Stimulated activated CD4-positive, alpha-beta T cell treated with anti-CD3 and anti-CD28 coated beads, Interleukin-12 subunit alpha, Interleukin-12 subunit beta, amount 100 ng/mL, for 48 hours (primary cell): ENCODE data around the gene RAB39A.
"Not testable (repeated sequence)": the region's sequence is repeated elsewhere in the genome, so short reads cannot be mapped to it uniquely, and the experiment has no call there.

Experiments used
- DNase-seq, 3 donors: peaks; one replicate each; pipeline ENCODE4 v3.0.0-alpha.2; 2020; ENCODE audit warnings: low read depth in 2 of 3, low spot score in 1 of 3

Gene RAB39A, protein sequence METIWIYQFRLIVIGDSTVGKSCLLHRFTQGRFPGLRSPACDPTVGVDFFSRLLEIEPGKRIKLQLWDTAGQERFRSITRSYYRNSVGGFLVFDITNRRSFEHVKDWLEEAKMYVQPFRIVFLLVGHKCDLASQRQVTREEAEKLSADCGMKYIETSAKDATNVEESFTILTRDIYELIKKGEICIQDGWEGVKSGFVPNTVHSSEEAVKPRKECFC

DNA sequence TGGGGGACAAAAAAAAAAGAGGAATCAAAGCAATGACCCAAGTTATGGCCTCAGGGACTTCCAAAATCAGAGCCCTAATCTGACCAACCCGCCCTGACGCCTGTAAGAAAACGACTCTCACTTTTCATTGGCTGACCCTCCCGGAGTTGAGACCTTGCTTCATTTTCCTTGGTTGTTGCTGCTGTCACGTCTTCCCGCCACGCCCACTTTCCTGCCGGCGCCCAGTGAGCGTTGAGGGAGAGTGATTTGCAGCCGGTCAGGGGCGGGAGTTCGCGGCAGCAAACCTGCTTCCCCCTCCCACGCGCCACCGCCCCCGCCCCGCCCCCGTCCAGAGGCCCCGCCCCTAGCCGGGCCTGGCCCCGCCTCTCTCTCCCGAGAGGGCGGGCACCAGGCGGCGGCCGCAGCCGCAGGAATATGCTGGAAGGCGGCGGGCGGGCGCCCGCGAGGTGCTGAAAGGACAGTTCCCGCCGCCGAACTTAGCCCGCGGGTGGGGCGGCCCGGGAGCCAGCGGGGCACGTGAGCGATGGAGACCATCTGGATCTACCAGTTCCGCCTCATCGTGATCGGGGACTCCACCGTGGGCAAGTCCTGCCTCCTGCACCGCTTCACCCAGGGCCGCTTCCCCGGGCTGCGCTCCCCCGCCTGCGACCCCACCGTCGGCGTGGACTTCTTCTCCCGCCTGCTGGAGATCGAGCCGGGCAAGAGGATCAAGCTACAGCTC is at the start of gene RAB39A:
RAB39A (plus strand) TSS at position 403 of the 721 bp plus-strand sequence; CDS start at position 524, 121 bp downstream.
- DNase-seq = peak; percentile 34 to 62 (median 61)

DNA sequence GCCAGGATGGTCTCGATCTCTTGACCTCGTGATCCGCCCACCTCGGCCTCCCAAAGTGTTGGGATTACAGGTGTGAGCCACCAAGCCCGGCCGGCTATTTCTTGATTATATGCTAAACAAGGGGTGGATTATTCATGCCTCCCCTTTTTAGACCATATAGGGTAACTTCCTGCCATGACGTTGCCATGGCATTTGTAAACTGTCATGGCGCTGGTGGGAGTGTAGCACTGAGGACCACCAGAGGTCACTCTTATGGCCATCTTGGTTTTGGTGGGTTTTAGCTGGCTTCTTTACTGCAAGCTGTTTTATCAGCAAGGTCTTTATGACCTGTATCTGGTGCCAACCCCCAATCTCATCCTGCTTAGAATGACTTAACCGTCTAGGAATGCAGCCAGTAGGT is 46.8 kb upstream of the RAB39A start:
- DNase-seq = not testable (repeated sequence)

DNA sequence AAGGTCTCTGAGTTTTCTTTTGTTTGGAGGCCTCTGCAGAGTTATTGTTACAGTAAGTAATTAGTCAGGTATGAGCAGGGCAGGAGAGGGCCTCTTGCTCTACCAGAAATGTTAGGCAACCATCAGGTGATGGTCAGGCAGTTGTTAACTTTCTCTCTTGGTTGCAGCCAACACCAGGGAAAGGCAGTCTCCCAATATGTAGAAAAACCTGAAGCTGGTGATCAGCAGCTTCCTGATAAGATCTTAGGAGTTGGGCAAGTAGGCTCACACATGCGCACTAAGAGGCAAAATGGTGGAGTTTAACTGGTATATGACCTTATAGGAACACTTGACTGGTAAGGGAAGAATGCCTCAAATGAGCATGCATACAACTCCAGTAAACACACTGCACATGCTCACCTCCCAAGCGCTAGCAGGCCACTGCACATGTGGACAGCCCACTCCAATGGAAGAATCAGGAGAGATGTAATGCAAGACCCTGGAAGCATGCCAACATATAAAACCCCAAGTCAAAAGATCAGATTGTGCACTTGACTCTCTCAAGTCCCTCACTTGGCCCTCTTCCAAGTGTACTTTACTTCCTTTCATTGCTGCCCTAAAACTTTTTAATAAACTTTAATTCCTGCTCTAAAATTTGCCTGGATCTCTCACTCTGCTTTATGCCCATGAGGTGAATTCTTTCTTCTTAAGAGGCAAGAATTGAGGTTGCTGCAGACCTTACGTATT is 46.0 kb upstream of the RAB39A start:
- DNase-seq = no peak

DNA sequence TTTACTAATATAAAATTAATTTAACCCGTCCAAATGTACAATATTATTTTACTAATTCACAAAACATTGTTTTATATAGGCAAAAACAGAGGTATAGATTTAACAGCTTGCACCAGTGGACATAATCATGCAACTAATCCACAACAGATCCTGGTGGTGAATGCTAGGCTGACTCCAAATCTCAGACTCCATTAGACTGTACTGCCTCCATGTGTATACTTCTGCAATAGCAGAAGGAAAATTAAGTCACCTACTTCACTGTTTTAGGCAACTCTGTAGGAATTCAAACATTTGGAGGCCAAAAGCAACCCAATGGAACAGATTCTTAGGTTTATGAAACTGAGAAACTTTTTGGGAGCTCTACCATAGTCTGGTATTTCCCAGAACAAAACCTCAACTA is 30.0 kb upstream of the RAB39A start:
- DNase-seq = peak in 1 of 3 donors; percentile 5

DNA sequence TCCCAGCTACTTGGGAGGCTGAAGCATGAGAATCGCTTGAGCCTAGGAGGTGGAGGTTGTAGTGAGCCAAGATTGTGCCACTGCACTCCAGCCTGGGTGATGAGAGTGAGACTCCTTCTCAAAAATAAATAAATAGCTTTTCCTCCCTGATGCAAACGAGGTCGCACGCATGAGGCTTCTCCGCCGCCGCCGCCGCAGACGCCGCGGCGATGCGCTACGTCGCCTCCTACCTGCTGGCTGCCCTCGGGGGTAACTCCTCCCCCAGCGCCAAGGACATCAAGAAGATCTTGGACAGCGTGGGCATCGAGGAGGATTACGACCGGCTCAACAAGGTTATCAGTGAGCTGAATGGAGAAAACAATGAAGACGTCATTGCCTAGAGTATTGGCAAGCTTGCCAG is 20.0 kb upstream of the RAB39A start:
- DNase-seq = no peak

DNA sequence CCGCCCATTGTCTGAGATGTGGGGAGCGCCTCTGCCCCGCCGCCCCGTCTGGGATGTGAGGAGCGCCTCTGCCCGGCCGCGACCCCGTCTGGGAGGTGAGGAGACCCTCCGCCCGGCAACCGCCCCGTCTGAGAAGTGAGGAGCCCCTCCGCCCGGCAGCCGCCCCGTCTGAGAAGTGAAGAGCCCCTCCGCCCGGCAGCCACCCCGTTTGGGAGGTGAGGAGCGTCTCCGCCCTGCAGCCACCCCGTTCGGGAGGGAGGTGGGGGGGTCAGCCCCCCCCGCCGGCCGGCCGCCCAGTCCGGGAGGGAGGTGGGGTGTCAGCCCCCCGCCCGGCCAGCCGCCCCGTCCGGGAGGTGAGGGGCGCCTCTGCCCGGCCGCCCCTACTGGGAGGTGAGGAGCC is 15.8 kb upstream of the RAB39A start:
- not testable (repeated sequence) for DNase-seq

DNA sequence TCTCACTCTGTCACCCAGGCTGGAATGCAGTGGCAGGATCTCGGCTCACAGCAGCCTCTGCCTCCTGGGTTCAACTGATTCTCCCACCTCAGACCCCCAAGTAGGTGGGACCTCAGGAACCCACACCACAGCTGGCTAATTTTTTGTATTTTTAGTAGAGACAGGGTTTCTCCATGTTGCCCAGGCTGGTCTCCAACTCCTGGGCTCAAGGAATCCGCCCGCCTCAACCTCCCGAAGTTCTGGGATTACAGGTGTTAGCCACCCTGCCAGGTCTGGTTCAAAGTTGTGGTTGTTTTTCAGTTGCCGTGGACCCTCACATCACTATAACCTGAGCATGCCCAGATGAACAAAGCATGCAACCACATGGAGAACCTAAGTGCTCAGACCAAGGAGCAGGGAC is 13.0 kb upstream of the RAB39A start:
- no peak for DNase-seq

DNA sequence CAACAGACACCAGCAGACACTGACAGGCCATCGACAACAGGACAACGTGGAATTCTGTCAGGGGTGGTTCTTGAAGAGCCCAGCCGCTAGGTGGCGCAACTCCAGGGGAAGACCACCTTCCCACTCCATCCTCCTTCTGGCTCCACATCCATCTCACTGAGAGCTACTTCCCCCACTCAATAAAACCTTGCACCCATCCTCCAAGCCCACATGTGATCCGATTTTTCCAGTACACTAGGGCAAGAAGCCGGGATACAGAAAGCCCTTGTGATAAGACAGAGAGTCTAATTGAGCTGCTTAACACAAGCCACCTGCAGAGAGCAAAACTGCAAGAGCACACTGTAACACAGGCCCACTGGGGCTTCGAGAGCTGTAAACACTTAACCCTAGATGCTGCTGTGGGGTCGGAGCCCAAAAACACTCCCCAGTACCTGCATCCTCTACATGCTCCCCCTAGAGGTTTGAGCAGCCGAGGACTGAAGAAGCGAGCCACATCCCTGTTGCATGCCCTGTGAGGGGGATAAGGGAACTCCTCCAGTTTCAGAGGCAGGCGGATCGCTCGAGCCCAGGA is 11.5 kb upstream of the RAB39A start:
- peak in 2 of 3 donors; percentile 14 to 20 for DNase-seq

DNA sequence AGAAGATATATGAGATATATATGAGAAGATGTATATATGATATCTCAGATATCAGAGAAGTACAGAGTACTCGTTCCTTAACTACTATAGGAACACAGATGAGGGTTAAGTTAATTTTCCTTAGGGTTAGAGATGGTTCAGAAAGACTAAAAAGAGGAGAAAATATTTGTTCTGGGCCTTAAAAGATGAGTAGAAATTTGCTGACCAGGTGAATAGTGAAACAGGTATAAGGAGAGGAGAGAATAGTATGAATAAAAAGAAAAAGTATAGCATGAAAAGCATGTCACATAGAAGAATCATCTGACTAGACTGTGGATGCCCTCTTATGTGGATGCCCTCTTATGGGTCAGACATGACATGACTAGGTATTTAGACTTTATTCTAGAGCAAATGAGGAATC is 6.3 kb upstream of the RAB39A start:
- DNase-seq = no peak

DNA sequence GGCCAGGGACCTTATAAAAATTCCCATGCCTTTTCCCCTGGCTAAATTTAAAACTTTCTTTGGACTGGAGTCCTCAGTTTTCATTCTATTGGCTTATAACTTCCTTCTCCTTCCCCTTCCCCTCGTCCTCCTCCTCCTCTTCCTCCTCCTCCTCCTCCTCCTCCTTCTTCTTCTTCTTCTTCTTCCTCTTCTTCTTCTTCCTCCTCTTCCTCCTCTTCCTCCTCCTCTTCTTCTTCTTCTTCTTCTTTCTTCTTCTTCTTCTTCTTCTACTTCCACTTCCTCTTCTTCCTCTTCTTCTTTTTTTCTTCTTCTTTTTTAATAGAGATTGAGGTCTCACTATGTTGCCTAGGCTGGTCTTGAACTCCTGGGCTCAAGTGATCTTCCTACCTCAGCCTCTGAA is 4.7 kb upstream of the RAB39A start:
- DNase-seq = not testable (repeated sequence)

DNA sequence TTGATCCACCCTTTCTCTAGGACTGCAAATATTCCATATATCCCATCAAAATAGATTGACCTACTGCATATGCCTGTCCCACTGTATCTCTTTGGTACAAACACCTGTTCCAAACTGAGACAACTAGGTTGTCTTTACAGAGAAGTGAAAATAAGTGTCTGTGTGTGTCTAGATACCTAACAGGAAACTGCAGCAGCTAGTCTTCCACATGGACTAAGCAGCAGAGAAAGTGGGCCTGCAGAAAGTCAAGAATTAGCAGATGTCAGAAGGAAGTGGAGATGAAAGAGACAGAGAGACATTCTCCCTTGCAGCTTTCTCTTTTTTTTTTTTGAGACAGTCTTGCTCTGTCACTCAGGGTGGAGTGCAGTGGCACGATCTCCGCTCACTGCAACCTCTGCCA is 3.9 kb upstream of the RAB39A start:
- DNase-seq = no peak

DNA sequence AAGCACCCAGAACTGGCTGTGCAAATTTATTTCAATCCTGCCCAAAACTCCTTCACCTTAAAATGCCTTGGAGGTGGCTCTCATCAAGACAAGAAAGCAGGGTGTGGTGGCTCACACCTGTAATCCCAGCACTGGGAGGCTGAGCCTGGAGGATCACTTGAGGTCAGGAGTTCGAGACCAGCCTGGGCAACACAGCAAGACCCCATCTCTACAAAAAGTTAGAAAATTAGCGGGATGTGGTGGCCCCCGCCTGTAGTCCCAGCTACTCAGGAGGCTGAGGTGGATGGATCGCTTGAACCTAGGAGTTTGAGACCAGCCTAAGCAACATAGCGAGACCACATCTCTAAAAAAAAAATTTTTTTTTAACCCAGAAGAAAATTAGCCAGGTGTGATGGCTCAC is 689 bp upstream of the RAB39A start:
- no peak for DNase-seq

DNA sequence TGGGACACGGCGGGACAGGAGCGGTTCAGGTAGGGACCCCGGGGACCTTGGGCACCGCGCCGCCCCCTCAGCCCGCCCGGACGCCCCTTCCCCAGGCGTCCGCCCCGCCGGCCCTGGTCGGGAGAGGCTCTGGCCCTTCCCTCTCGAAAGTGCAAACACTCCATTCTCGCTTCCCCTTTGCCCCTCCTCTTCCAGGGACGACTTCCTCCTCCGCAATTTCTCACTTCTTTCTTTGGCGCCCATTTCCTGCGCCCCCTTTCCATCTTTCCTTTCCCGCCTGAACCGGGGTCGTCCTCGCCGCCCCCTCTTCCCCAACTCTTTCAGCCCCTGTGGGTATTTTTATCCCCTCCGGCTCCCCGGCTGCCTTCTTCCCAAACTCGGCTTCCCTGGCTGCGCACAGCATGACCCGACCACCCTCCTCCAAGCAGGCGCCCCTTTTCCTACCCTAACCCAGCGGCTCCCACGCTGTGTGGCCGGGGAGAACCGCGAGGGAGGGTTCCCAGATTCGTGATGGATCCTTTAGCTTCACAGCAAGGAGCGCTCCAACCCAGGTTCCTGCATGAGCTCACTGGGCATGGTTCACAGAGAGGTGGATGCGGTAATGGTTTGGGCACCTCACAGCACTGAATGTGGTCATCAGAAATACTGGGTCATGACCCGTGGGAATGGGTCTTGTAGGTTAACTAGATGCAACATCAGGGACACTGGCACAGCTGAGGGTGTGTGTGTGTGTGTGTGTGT is 689 bp downstream of the RAB39A start:
- DNase-seq = peak in 1 of 3 donors; percentile 0

DNA sequence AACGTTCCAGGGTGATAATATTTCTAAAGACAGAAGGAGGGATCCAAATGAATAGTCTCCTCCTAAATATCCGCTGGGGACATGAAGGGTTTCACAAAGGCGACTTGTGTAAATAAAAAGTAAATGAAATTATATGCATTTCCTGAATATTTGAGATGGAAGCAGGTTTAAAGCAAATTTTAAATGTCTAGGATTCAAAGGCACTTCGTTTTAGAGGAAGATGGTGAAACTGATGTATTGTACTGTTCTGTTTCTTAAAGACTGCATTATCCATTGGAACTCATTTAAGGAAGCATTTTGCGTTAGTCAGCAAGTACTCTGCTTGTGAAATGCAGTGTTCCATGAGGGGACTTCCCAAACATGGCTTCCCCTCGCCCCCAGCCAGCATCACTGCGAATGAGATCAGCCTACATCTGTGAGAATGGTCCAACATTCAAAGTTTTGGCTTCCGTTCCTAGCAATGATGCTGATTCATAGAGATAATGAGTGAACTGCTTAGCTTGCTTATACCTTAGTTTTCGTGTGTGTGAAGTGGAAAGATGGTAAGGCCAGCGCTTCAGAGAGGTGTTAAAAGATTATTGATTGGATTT is 1.5 kb downstream of the RAB39A start:
- DNase-seq = no peak

DNA sequence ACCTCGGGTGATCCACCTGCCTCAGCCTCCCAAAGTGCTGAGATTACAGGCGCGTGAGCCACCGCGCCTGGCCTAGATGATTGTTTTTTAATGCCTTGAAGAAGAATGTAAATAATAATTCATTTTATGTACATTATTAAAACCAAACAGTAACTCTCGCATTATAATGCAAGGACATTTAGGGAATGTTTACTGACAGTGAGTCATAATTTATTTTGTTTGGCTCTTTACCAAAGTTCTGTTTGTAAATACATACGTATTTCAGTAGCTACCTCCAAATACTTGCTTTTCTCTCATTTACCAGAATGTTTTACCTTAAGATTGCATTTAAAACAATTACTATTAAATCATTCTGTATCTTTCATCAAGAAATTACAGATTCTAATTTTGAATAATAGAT is 3.0 kb downstream of the RAB39A start:
- DNase-seq = no peak

DNA sequence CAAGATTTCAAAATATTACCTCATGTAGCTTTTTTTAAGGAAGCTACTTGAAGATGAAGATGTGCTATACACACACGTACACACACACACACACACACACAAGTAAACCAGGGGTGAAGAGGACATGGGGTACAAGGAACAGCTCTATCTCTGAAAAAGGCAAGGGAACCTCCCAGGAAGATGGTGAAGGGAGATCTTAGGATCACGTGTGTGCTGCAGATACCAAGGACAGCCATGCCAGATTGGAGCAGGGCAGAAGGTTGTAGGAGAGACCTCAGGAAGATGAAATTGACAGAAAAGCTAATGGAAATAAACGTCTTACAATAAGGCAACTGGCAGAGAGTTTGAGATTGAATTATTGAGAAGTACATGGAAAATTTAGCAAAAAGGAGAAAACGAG is 19.7 kb downstream of the RAB39A start:
- DNase-seq = no peak

DNA sequence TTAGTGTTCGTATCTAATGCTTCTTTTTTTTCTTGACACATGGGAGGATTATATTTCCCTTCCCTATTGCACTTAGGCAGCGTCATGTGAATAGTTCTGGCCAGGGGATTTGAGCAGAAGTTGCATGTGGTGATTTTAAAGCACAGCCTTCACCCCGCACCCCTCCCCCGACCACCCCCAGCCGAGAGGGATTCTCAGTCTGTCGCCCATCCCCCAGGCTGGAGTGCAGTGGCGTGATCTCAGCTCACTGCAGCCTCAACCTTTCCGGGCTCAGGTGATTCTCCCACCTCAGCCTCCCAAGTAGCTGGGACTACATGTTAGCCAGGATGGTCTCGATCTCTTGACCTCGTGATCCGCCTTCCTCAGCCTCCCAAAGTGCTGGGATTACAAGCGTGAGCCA is 20.1 kb downstream of the RAB39A start:
- DNase-seq = not testable (repeated sequence)

DNA sequence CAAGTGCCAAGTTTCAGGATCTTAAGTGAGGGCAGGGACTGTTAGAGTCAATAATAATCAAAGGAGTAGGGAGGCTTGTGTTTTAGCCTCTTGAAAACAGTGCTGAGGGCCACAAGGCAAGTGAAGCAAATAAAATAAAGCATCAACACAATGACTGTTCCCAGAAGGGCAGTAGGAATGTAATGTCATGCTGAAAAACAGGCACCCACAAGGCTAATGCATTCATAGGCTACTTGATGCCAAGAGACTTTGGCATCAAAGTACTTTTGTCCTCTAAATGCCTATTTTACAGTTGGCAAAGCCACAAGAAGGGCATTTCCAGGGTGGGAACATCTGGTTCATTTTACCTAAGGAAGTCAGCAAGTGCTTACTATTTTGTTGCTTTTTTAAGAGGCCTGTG is 22.9 kb downstream of the RAB39A start:
- DNase-seq = no peak

DNA sequence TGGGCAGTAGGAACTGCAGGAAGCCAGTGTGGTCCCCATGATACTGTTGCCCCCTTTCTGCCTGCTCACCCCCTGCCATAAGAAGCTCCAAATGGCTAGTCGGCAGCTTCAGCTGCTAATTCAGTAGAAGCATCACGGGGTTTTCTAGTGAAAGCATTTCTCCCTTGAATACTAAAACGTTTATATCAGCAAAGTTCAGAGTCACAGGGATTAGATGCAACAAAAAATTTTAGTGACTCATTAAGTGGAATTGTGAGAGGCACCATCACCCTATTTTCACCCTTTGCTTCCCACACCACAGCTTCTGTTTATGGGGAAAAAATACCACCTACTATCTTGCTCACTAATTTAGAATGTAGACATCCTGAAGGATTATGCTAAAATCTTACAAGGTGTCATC is 25.2 kb downstream of the RAB39A start:
- DNase-seq = no peak

DNA sequence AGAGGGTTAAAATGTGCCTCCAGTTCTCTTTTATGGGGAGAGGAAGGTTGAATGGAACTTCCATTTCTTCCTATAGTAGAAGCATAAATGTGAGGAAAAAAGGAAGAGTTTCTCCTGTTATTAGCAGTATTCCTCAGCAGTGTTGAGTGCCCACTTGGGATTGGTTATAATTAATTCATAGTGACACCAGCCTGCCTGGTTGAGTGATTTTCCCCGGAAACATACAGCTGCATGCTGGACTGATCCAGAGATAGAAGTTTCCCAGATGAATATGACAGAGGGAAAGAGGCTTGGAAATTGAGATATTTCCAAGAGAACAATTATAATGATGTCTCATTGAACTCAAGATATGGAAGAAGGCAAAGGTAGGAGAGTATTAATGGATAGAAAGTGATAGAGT is 28.3 kb downstream of the RAB39A start:
- DNase-seq = no peak

DNA sequence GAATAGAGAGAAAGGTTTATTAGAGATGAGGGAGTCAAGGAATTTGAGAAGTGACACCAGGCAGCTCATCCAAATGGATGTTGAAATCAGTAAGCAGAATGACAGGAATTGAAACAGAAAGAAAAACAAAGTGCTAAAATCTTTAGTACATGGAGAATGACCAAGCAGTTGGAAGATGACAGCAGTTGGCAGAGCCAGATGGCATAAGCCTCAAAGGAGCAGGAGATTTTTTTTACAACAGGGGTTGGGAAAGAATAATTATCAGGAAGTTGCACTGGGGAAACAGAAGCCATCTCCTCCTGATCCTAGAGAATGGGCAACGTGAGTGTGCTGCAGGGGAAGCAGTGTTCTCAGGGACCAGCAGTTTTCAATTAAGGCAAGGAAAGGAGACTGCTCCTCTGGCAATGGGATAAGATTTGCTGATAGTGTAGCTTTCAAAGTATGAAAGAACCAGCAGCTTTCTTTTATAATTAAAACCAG is 28.9 kb downstream of the RAB39A start:
- DNase-seq = no peak
